ENCODE results near the gene PVALEF. TPM values are rescaled to one million over a fixed set of nuclear protein-coding genes. Genes with fewer than 3 reads are reported as not detected.
A peak's percentile ranks its signal among the peaks of the same experiment; 100 is the strongest.

PVALEF gene
- total RNA-seq, 1 experiment from 2014 or later, result not detected

Small RNA genes lying within 50 kb of the gene (small RNA-seq; reads per million reads assigned to genes)
- not detected for gene MIR1250
- gene MIR3065, result 2.6 reads per million, percentile 71 among the genes with 10 or more reads in this experiment
- not detected for gene MIR657

Other genes with a start within 250 kb of the PVALEF start
- gene CHMP6, start 173.7 kb upstream of the PVALEF start, total RNA-seq (2014; rRNA removed; shearing (Covaris generic)), result 9.7 and 12.7 TPM in 2 replicates
- gene BAIAP2, start 130.4 kb upstream of the PVALEF start, total RNA-seq (2014; rRNA removed; shearing (Covaris generic)), result 93.8 and 105 TPM in 2 replicates
- 64.6 and 71.3 TPM in 2 replicates for gene AATK, start 714 bp downstream of the PVALEF start, total RNA-seq (2014; rRNA removed; shearing (Covaris generic))
- 37.1 and 46.0 TPM in 2 replicates for gene CEP131, start 57.5 kb downstream of the PVALEF start, total RNA-seq (2014; rRNA removed; shearing (Covaris generic))
- gene TEPSIN, start 73.5 kb downstream of the PVALEF start, total RNA-seq (2014; rRNA removed; shearing (Covaris generic)), result 39.4 and 46.2 TPM in 2 replicates
- gene NDUFAF8, start 73.8 kb downstream of the PVALEF start, total RNA-seq (2014; rRNA removed; shearing (Covaris generic)), result 87.4 and 96.5 TPM in 2 replicates
- gene SLC38A10, start 129.8 kb downstream of the PVALEF start, total RNA-seq (2014; rRNA removed; shearing (Covaris generic)), result 109 and 116 TPM in 2 replicates
- 10.4 and 11.6 TPM in 2 replicates for gene BAHCC1, start 229.9 kb downstream of the PVALEF start, total RNA-seq (2014; rRNA removed; shearing (Covaris generic))

Measured in HT-29 (cell line).